Panc1 (cell line): ENCODE measurements around the gene PEAR1. TPM values are rescaled to one million over a fixed set of nuclear protein-coding genes. Genes with fewer than 3 reads are reported as not detected.
"Not testable (repeated sequence)": the region's sequence is repeated elsewhere in the genome, so short reads cannot be mapped to it uniquely, and the experiment has no call there.

Experiments used
- ATAC-seq: fragments of 200-7000 bp; cut with Tn5 transposase; 2 replicates; pipeline ENCODE4 v1.9.1; 2020; ENCODE audit warnings: mild to moderate bottlenecking, moderate library complexity
- BruUV-seq: library from RNA; stranded (reverse); fragments of 400-500 nt; replicated peaks from 2 replicates; lab custom pipeline; 2021; lab: Mats Ljungman, UMichigan
- CTCF ChIA-PET: fragments of 300-600 bp; sonication (Branson Sonifier 250); formaldehyde crosslinking; loops from one replicate; lab custom pipeline; 2022; ENCODE audit warnings: antibody characterized with exemption; lab: Charles Lee
- POLR2A ChIA-PET: fragments of 300-600 bp; sonication (Branson Sonifier 250); formaldehyde crosslinking; loops from one replicate; lab custom pipeline; 2022; ENCODE audit warnings: antibody characterized with exemption; lab: Charles Lee
- DNase-seq: peaks from one replicate; pipeline ENCODE4 v3.0.0-alpha.2; 2010; ENCODE audit warnings: low read depth, low spot score
- H3K27ac ChIP-seq: 2 replicates; pipeline ENCODE4 v1.5.1; 2011; ENCODE audit warnings: mild to moderate bottlenecking, low read length, inconsistent platforms
- H3K27me3 ChIP-seq: fragments of 200-500 bp; sonication (Bioruptor generic); 2 replicates; pipeline ENCODE4 v1.6.0; 2014; ENCODE audit warnings: low read length, inconsistent platforms; ENCODE audit not compliant: control insufficient read depth, insufficient read depth
- H3K36me3 ChIP-seq: fragments of 200-500 bp; sonication (Bioruptor generic); 2 replicates; pipeline ENCODE4 v1.5.1; 2014; ENCODE audit warnings: inconsistent platforms, mild to moderate bottlenecking, low read length, moderate library complexity; ENCODE audit not compliant: control insufficient read depth, insufficient read depth
- H3K4me1 ChIP-seq: 2 replicates; pipeline ENCODE4 v1.5.1; 2011; ENCODE audit warnings: inconsistent platforms, mild to moderate bottlenecking, low read length, moderate library complexity; ENCODE audit not compliant: control insufficient read depth, insufficient read depth
- H3K4me3 ChIP-seq, 2 experiments: 2 replicates each; pipeline ENCODE4 v1.5.1; 2011 to 2012; ENCODE audit warnings: low read depth in 2 of 2, low read length in 2 of 2, mild to moderate bottlenecking in 2 of 2, inconsistent platforms in 1 of 2, moderate library complexity in 1 of 2
- H3K9me3 ChIP-seq: fragments of 200-500 bp; sonication (Bioruptor generic); 2 replicates; pipeline ENCODE4 v1.5.1; 2014; ENCODE audit warnings: low read depth, mild to moderate bottlenecking, inconsistent platforms, low read length, moderate library complexity; ENCODE audit not compliant: control insufficient read depth, insufficient read depth
- CTCF ChIP-seq: fragments of 450-650 bp; IDR thresholded peaks from 2 replicates; pipeline ENCODE4 v1.5.1; 2017; ENCODE audit warnings: mild to moderate bottlenecking
- POLR2AphosphoS5 ChIP-seq: IDR thresholded peaks from 2 replicates; pipeline ENCODE4 v1.6.1; 2012; ENCODE audit warnings: mild to moderate bottlenecking, low read depth, low read length, moderate library complexity
- REST ChIP-seq, 2 experiments: IDR thresholded peaks; 2 replicates each; pipeline ENCODE4 v1.6.1; 2011 to 2012; ENCODE audit warnings: low read depth in 2 of 2, control low read depth in 1 of 2, low read length in 1 of 2, mild to moderate bottlenecking in 1 of 2, moderate library complexity in 1 of 2; ENCODE audit not compliant: insufficient read depth in 1 of 2
- SIN3A ChIP-seq: IDR thresholded peaks from 2 replicates; pipeline ENCODE4 v1.6.1; 2012; ENCODE audit warnings: low read depth, mild to moderate bottlenecking, low read length, moderate library complexity, borderline replicate concordance; ENCODE audit not compliant: insufficient read depth
- TCF7L2 ChIP-seq: IDR thresholded peaks from 2 replicates; pipeline ENCODE4 v1.6.1; 2011; ENCODE audit warnings: mild to moderate bottlenecking, low read depth, low read length, inconsistent platforms
- in situ Hi-C: cut with HindIII; loops from 2 replicates; pipeline ENCODE4 v1.10.0; 2016; ENCODE audit warnings: low sequenced_read_pairs, low pct_unique_long_range_greater_than_20kb
- intact Hi-C: fragments of 100-400 bp; cut with micrococcal nuclease; formaldehyde crosslinking; loops from one replicate; pipeline ENCODE4 v1.10.0; 2022; ENCODE audit not compliant: unreplicated experiment
- total RNA-seq: library from RNA; stranded (reverse); gene quantifications from one replicate; pipeline ENCODE4 v1.2.1, GENCODE V29; 2021; ENCODE audit not compliant: unreplicated experiment

Gene PEAR1
- total RNA-seq, 1 experiment from 2014 or later = 16.1 TPM

- H3K27ac ChIP-seq = no peak overlapping the region
- no TSS peak for BruUV-seq
- no peak overlapping the region for H3K4me3 ChIP-seq
- peaks cover 3% of the 10 kb centered on the region; the same call in 1 of the 2 replicates for H3K4me1 ChIP-seq
- no peaks in the 10 kb centered on the region for H3K9me3 ChIP-seq
- TF ChIP-seq TCF7L2 (no peak), REST (IDR thresholded peaks at IDR 0.05; ENCODE audit: insufficient read depth in 1 of 2, low read depth in 2 of 2, low read length in 1 of 2) (no peak), SIN3A (no peak), CTCF (no peak), POLR2AphosphoS5 (no peak)
- DNase-seq = no peak
- ChIA-PET CTCF (interaction anchor here (0.6 to 0.8 kb wide), 3 partner anchors 45 to 220 kb away, joined by 3 read pairs; partner anchors contain the start of gene NTRK1), POLR2A (interaction anchor here (1.0 kb wide), 1 partner anchor 87 kb away, joined by 3 read pairs; no protein-coding TSS in a partner anchor)
- intact Hi-C loops (loop anchor here (10.0 kb wide), 1 partner anchor 71 kb away; the partner anchor contains the start of gene INSRR), in situ Hi-C loops (no loop called here)
- ATAC-seq = no peak
- H3K27me3 ChIP-seq = no peaks in the 10 kb centered on the region
- H3K36me3 ChIP-seq = no peaks in the 10 kb centered on the region
These were observed 31.9 kb downstream of the PEAR1 start for GRCh38 chr1:156925154-156926010.

GRCh38 chr1:156926175-156926574 lies 32.7 kb downstream of the PEAR1 start:
- no TSS peak for BruUV-seq
- no peaks in the 10 kb centered on the region for H3K36me3 ChIP-seq
- in situ Hi-C loops (no loop called here), intact Hi-C loops (loop anchor here (10.0 kb wide), 1 partner anchor 71 kb away; the partner anchor contains the start of gene INSRR)
- no peak overlapping the region for H3K4me3 ChIP-seq
- no peaks in the 10 kb centered on the region for H3K9me3 ChIP-seq
- H3K27me3 ChIP-seq = no peaks in the 10 kb centered on the region
- DNase-seq = no peak
- no peak overlapping the region for H3K27ac ChIP-seq
- ChIA-PET POLR2A (interaction anchor here (0.6 to 1.0 kb wide), 2 partner anchors 88 to 120 kb away, joined by 3 to 4 read pairs; no protein-coding TSS in a partner anchor), CTCF (interaction anchor here (0.6 to 0.8 kb wide), 4 partner anchors 44 to 236 kb away, joined by 3 to 4 read pairs (median 3); partner anchors contain the start of gene NTRK1)
- TF ChIP-seq TCF7L2 (no peak), CTCF (no peak), SIN3A (no peak), REST (IDR thresholded peaks at IDR 0.05; ENCODE audit: insufficient read depth in 1 of 2, low read depth in 2 of 2, low read length in 1 of 2) (no peak), POLR2AphosphoS5 (no peak)
- peaks cover 3% of the 10 kb centered on the region; the same call in 1 of the 2 replicates for H3K4me1 ChIP-seq
- no peak for ATAC-seq

GRCh38 chr1:156926695-156927094 lies 33.2 kb downstream of the PEAR1 start:
- ChIA-PET POLR2A (interaction anchor here (0.6 to 1.0 kb wide), 2 partner anchors 88 to 119 kb away, joined by 3 to 4 read pairs; no protein-coding TSS in a partner anchor), CTCF (interaction anchor here (0.6 to 1.5 kb wide), 5 partner anchors 32 to 237 kb away, joined by 3 to 11 read pairs (median 6); partner anchors contain the start of gene NTRK1)
- BruUV-seq, H3K4me3 ChIP-seq, H3K9me3 ChIP-seq, in situ Hi-C loops, DNase-seq, H3K27me3 ChIP-seq, H3K27ac ChIP-seq, H3K4me1 ChIP-seq, ATAC-seq, H3K36me3 ChIP-seq: not testable (repeated sequence)
- intact Hi-C loops = loop anchor here (10.0 kb wide), 1 partner anchor 72 kb away; the partner anchor contains the start of gene INSRR
